ENCODE data around the gene ZNF593OS.
A peak's percentile ranks its signal among the peaks of the same experiment; 100 is the strongest.

ZNF593OS gene

DNA sequence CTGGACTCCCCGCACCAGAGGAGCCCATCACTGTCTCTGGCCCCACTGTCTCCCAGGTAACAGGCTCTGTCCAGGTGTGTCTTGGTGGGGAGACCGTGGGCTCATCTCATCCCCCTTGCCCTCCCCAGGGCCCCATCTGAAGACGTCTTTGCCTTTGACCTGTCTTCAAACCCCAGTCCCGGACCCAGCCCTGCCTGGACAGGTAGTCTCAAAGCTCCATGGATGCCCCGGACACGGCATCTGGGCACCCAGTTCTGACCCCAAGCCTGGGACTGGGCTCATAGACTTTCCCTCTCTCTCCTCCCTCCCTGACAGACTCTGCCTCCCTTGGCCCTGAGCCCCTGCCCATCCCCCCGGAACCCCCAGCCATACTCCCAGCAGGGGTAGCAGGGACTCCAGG is 12.5 kb upstream of the ZNF593OS start:
- DNase-seq: no peak

DNA sequence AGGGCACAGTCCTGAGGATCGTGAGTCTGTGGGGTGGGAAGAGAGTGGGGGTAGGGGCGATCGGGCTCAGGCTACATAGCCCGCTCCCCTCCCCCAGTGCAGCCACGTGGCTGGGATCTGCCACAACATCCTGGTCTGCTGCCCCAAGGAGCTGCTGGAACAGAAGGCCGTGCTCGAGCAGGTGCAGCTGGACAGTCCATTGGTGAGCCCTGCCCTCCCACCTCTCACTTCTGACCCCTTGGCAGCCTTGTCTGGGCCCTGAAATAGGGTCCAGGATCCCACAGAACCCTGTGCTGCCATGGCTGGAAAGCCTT is 10.7 kb upstream of the ZNF593OS start:
- DNase-seq: no peak

DNA sequence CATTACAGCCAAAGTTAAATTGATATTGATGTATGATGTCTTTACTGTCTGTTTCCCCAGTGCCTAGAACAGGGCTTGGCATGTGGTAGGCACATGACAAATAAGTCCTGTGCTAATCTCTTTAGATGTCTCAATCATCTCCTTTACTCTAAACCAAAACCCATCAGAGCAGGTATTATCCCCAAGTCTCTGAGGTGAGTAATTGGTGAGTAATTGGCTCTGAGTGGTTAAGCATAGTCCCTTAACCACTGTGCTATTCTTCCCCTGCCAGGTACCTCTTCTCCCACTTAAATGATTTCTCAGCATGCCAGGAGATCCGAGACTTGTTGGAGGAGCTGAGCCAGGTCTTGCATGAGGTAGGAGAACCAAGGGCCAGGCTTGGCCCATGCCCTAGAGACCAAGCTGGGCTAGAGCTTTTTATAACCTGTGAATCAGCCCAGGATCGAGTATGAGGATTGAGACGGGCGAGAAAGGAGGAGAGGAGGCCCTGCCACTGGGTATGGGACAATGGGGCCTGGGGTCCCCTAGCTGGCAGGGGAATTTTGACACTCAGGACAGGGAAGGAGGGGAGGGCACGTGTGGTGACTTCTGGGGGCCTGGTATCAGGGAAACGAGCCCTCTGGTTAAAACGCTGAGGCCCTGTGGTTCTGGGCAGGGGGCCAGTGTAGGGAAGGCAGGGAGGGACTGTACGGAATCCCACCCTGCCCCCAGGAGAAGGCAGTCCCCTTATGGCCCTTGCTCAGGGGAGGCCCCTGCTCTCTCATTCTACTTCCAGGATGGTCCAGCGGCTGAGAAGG is 10.2 kb upstream of the ZNF593OS start:
- no peak for DNase-seq

DNA sequence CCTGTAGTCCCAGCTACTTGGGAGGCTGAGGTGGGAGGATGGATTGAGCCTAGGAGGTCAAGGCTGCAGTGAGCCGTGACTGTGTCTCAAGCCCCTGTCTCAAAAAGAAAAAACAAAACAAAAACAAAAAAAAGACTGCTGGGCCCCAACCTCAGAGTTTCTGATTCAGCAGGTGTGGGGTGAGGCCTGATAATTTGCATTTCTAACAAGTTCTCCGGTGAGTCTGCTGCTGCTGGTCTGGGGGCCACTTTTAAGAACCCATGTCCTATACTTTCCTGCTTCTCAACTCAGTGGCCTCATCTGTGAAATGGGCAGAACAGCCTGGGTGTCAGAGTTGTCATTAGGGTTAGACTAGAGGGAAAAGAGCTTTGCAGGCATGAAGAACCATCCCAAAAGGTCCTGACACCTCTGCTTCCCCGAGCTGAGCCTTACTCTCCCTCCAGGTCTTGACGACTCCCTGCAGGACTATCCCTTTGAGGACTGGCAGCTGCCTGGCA is 8.4 kb upstream of the ZNF593OS start:
- no peak for DNase-seq

DNA sequence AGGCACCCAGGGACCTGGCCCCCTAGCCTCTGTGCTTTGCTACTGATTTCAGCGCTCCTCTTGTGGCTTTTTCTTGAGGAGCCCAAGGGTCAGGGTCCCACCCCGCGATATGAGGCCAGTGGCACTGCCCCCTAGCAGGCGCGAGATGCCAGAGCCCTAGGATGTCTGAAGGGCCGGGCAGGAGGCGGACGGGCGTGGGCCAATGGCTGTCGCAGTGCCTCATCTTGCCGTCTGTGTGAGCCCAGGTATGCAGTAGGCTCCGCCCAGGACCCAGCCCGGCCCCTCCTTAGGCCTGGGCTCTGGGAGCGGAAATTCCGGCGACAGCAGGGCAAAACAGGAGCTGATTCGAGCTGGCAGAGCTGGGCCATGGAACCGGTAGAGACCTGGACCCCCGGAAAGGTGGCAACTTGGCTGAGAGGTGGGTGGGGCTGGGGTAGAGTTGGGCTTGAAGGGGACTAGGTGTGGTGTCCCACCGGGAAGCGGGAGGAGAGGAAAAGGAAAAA is 5.6 kb upstream of the ZNF593OS start, which contains the start of gene CNKSR1:
TSS of gene CNKSR1 (plus strand) at position 310 of the 503 bp plus-strand sequence. CDS start at position 367, 57 bp downstream.
- DNase-seq: peak; percentile 47

DNA sequence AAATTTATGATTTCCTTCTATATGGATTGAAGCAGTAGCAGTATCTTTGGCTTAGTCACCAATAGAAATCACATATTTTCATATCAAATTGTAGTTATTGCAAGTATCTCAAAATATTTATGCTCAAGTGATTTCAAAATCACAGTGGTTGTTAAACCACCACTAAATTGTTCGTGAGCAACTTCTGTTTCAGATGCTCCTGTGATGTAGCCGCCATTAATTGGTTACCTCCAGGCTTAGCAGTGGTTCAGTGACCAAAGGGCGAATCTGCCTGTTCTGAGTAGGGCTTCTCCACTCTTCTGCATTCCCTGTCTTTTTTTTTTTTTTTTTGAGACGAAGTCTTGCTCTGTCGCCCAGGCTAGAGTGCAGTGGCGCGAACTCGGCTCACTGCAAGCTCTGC is 3.7 kb upstream of the ZNF593OS start:
- no peak for DNase-seq

DNA sequence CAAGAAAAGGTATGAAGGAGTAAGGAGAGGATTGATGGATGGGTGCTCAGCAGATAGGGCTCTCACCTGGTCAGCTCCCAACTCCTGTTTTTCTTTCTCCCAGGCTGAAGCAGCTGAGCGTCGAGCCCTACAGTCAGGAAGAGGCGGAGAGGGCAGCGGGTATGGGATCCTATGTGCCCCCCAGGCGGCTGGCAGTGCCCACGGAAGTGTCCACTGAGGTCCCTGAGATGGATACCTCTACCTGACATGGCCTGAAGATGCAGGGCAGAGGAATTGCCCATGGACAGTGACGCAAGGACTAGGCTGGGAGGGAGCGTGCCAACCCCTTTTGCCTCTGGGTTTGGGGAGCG is 1.2 kb downstream of the ZNF593OS start:
- DNase-seq: no peak

DNA sequence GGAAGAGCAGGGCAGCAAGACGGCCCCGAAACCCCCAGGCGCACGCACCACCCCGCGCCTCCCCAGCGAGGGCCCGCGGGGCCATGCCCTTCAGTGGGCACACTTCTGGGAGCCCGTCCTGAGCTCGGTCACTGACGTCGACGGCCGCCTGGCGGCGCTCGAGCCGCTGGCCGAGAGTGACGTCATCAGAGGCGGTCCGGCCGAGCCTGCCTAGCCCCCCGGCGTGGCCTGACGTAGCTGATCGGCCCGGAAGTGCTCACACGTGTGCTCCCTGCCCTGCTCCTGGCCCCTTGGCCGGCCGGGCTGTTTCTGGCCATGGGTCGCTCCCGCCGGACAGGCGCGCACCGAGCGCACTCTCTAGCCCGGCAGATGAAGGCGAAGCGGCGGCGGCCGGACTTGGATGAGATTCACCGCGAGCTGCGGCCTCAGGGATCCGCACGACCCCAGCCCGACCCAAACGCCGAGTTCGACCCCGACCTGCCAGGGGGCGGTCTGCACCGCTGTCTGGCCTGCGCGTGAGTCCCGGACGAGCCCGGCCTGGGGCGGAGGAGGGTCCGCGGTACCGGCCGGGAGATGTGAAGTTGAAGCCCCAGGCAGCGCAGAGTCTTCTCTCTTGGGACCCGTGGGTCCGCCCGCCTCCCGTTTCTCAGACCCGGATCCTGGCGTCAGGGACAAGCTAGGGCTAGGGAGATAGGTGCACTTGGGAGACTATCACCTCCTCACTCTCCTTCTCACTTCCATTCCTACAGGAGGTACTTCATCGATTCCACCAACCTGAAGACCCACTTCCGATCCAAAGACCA is 1.8 kb downstream of the ZNF593OS start, which contains the start of gene ZNF593:
TSS of gene ZNF593 (plus strand) at position 240 of the 803 bp plus-strand sequence. CDS start at position 316, 76 bp downstream.
- DNase-seq: peak; percentile 90

DNA sequence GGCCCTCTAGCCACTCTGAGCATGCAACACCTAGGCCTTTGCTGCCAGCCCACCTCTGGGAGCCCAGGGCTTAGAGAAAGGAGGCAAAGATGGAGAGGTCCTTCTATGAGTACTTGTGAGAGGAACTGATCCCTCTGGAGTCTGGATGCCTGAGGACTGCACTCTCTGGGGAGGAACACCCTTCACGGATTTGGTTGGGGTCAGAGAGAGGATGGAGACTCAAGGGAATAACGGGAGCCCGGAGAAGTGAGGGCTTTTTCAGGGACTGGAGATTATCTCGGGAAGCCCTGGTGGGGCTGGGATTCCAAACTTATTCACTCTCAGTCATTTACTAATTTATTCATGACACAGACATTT is 2.5 kb downstream of the ZNF593OS start:
- peak; percentile 33 for DNase-seq

DNA sequence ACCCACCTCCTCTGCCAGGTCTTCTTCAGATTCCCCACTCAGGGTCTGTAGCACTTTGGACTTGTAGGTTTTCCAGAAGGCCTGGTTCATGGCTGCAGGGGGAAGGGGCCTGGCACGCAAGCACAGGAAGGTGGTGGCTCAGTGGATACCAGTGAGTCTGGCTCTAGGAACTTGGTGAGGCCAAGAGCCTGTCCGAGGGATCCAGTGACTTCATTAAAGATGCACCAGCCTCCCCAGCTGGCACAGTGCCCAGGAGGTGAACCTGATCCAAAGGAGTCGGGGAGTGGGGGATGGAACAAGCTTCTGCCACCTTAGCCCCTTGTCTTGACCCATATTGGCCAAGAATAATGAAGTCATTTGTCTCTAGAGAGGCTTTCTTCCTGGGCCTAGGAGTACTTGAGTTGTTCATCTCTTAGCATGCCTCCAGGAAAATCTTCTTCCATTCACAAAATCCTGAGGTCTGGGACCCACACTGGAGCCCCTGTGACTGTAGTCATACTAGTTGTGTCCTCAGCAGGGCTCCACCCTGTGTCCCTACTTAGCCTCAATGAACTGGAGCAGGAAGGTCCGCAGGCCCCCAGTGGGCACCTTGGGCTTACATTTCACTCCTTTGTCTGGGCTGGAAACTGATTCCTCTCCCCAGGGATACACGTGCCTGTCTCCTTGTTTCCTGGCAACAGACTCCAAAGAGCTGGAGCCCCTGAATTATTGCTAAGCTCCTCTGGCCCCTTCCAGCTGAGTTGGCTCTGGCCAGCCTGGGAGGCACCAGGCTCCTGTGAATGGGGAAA is 3.0 kb downstream of the ZNF593OS start, which contains the start of gene C1orf232:
TSS of gene C1orf232 (minus strand) at position 554 of the 788 bp plus-strand sequence. CDS start at position 90, 464 bp downstream.
- peak; percentile 44 for DNase-seq

DNA sequence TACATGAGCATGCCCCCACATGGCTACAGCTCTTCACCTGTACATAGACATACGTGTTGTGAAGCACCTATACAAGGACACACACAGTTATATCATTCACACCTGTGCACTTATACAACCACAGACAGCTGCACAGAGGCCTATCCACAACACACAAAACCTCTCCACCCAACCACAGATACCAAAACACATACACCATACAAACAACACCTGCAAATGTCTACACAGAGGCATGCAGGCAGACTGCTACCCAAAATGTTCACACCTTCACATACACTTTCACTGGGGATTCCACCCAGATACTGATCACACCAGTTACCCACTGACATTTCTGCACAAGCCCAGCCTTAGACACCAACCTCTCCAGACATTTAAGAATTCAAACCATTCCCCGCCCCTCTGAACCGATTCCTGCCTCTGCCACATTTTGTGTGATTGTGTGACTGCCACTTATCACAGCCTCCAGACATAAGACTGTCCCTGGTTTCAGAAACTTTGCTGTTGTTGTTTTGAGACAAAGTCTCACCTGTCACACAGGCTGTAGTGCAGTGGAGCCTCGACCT is 4.8 kb downstream of the ZNF593OS start:
- DNase-seq: no peak

DNA sequence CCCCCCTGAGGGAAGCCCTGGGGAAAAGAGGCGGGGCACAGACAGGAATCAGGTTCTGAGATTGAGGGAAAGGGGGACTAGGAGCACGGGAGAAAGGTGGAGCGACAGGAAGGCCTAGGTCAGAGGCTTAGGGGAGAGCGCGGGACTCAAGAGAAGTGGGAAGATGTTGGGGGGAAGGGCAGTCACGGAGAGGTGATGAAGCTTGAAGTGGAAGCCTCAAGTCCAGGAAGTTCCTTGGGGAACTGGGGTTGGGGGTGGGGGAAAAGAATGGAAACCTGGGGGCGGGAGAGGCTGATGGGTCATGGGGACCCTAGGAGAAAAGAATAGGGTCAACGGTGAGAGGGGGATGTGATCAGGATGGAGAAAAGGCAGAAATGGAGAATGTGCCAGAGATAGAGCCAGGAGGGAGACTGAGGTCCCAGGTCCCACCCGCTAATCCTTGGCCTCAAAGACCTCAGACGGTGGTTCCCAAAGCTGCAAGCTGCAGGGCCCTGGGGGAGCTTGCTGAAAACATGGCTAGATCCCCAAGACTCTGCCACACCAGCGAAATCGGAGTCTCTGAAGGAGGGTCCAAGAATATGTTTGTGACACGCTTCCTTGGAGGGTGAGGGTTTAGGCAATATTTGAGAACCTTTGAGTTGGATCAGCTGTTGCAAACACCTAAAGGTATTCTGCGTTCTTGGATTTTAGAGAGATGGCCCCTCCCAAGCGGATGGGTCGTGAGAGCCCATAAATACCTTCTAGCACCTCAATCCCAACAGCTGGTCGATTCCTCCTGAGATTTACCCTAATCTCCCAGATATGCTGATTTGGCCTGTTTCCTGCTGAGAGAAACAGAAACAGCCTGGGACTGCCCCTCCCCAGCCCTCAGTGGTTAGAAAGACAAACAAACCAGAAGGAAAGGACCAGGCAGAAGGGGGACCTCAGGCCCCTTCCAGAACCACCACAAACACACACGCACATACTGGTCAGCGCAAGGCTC is 6.5 kb downstream of the ZNF593OS start:
- DNase-seq: no peak

DNA sequence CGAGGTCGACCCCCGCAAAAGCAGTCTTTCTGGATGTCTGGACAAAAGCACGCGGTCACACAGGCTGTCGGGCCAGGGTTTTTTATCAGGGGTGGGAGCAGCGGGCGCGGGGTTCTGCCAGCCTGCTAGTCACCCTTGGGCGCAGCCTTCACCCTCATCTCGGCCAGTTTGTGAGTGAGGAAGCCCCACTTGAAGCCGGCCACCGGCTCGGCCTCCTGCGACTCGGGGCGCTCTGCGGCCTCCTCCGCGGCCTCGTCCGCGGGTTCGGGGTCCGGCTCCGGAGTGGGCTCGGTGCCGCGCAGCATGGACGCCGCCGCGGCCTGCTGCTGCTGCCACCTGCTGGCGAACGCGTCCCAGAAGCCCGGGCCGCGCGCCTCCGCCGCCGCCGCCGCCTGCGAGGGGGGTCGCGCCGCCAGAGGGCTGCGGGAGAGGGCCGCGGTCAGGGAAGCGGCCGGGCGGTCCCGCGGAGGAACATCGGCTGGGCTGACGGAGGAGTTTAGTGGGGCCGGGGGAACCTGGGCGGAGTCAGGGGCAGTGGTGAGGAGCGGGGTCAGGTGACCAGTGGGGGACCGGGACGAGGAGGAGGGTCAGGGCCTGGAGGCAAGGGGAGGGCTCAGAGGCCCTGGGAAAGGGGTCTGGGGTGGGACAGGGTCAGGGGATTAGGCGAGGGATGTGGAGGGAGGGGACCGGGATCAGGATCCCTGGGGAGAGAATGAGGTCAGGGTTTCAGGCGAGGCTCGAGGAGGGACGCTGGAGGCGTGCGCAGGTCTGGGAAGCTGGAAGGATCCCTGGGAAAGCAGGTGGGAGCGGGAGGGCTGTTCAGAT is 7.4 kb downstream of the ZNF593OS start:
- DNase-seq: peak; percentile 78

DNA sequence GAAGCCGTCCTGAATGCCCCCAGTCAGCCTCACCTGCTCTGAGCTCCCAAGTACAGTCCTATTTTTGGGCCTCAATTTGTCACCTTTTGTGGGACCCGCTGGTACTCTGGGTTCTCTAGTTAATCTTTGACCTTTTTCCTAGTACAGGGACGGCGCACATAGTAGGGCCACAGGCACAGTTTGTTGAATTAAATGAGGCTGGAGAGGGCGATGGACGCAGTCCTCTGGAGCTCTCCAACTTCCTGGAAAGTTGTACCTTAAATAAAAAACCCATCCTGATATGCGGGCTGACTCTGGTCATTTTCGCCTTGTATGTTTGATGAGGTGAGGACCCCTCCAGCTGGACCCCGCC is 8.0 kb downstream of the ZNF593OS start:
- DNase-seq: no peak

DNA sequence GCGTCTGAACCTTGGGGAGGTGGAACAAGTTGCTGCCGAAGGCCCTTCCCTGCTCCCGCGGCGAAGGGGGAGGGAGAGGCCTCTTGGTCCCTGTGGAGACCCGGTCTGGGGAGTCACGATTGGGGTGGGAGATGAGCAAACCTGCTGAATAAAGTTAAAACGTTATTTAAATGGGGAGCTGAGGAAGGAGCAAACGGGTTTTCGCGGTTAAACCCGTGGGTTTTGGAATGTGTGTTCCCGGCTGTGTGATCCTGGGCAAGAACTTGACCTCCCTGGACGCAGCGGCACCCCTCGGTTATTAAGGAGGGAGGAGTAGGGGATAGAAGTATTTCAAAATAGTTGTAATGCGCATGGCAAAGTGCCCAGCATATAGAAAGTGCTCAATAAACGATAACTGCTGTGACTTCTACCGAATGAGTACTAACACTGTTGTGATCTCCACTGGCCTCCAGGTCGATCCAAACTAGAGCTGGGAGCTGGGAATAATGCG is 9.4 kb downstream of the ZNF593OS start:
- DNase-seq: no peak

DNA sequence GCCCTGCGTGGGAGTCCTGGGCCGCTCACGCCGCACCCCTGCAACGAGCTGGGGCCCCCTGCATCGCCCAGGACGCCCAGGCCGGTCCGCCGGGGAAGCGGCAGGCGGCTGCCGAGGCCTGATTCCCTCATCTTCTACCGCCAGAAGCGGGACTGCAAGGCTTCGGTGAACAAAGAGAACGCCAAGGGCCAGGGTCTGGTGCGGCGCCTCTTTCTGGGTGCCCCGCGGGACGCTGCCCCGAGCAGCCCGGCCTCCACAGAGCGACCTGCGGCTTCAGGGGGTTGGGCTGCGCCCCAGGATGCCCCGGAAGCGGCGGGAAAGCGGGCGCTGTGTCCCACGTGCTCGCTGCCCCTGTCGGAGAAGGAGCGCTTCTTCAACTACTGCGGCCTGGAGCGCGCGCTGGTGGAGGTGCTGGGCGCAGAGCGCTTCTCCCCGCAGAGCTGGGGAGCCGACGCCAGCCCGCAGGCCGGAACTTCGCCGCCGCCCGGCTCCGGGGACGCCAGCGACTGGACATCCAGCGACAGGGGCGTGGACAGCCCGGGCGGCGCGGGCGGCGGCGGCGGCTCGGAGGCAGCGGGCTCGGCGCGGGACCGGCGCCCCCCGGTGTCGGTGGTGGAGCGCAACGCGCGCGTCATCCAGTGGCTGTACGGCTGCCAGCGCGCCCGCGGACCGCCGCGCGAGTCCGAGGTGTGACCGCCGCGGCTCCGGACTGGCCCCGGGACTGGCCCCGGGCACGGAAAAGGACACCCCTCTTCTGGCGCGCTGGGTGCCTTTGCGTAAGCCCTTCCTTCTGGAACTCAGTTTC is 10.0 kb downstream of the ZNF593OS start:
- peak; percentile 92 for DNase-seq

DNA sequence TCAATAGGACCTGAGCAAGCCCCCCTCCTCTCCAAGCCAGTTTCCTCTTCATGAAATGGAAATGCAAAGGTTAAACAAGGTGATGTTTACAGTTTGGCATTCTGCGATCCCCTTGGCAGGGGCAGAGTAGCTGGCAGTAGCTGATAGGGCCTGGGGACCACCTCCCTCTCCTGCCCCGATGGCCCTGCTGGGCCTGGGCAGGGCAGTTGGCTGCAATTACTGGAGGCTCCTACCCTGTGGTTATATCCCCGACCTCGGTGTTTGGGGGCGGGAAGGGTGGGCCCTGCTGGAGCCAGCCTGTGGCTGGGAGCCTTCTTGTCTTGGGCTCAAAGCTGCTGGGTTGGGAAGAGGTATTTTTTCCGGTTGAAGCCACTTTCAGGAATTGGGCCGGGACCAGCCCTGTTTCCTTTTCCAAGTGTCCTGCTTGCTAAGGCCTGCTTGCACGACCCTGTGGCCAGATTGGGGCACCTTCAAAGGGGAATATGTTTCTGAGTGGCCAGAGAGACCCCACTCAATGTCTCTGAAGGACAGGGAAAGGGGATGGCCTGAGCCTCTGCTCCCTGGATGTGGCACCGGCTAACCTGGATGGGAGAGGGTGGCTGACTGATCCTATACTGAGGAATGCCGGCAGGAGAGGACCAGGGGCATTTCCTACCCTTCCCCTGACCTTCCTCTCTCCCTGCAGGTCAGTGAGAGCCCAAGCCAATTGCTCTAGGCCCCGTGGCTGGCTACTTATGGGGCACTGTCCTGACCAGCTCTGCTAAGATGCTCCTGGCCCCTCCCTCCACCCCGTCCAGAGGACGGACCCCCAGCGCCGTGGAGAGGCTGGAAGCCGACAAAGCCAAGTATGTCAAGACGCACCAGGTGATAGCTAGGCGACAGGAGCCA is 10.9 kb downstream of the ZNF593OS start:
- DNase-seq: no peak

DNA sequence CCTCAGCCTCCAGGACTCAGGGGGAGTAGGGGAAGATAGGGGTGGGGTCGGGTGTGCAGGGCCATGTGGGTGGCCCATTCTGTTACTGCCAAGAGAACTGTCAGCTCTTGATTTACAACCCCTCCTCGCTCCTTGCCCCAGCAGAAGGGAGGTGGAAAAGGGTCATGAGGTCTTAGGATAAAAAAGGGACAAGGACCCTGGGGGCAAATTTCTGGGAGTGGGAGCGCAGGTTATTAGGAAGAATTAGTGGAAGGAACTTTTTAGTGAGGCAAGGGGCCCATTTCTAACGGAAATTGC is 11.9 kb downstream of the ZNF593OS start:
- no peak for DNase-seq

Data from right kidney (tissue), 1 donor.